ENCODE results near the gene TRPC4.

The TRPC4 gene

GRCh38 chr13:37869756-37870488, at the start of gene TRPC4:
TRPC4 (minus strand) TSS chr13:37869772; CDS start chr13:37783333, 86,439 bp downstream.
- peak; percentile 22 for DNase-seq

- DNase-seq: no peak
Measured at GRCh38 chr13:37918751-37919150, 49.2 kb upstream of the TRPC4 start.

- no peak for DNase-seq
Measured at GRCh38 chr13:37918116-37918714, 48.6 kb upstream of the TRPC4 start.

- DNase-seq: no peak
Measured at GRCh38 chr13:37914781-37915391, 45.3 kb upstream of the TRPC4 start.

- no peak for DNase-seq
Measured at GRCh38 chr13:37910790-37911189, 41.2 kb upstream of the TRPC4 start.

- no peak for DNase-seq
Measured at GRCh38 chr13:37906880-37907279, 37.3 kb upstream of the TRPC4 start.

GRCh38 chr13:37905736-37906135, 36.2 kb upstream of the TRPC4 start:
- DNase-seq: no peak

- DNase-seq: no peak
Measured at GRCh38 chr13:37899753-37900152, 30.2 kb upstream of the TRPC4 start.

GRCh38 chr13:37893321-37893720, 23.7 kb upstream of the TRPC4 start:
- no peak for DNase-seq

- DNase-seq: no peak
Measured at GRCh38 chr13:37889820-37890219, 20.2 kb upstream of the TRPC4 start.

- no peak for DNase-seq
Measured at GRCh38 chr13:37889102-37889501, 19.5 kb upstream of the TRPC4 start.

GRCh38 chr13:37886879-37887278, 17.3 kb upstream of the TRPC4 start:
- no peak for DNase-seq

GRCh38 chr13:37884674-37885073, 15.1 kb upstream of the TRPC4 start:
- no peak for DNase-seq

- DNase-seq: no peak
Measured at GRCh38 chr13:37884026-37884425, 14.5 kb upstream of the TRPC4 start.

- DNase-seq: no peak
Measured at GRCh38 chr13:37878921-37879320, 9.3 kb upstream of the TRPC4 start.

GRCh38 chr13:37878496-37878895, 8.9 kb upstream of the TRPC4 start:
- no peak for DNase-seq

- no peak for DNase-seq
Measured at GRCh38 chr13:37870895-37871550, 1.5 kb upstream of the TRPC4 start.

GRCh38 chr13:37870489-37870845, 895 bp upstream of the TRPC4 start:
- DNase-seq: no peak

- no peak for DNase-seq
Measured at GRCh38 chr13:37869506-37869755, 141 bp downstream of the TRPC4 start.

GRCh38 chr13:37868691-37869505, 674 bp downstream of the TRPC4 start:
- no peak for DNase-seq

- no peak for DNase-seq
Measured at GRCh38 chr13:37863708-37864107, 5.9 kb downstream of the TRPC4 start.

GRCh38 chr13:37835392-37835791, 34.2 kb downstream of the TRPC4 start:
- DNase-seq: no peak

GRCh38 chr13:37833411-37833810, 36.2 kb downstream of the TRPC4 start:
- no peak for DNase-seq
